GM18498 (cell line): Measurements from ENCODE around the gene ANKS4B.
"Not testable (repeated sequence)": the region's sequence is repeated elsewhere in the genome, so short reads cannot be mapped to it uniquely, and the experiment has no call there.

Source experiments
- ATAC-seq: cut with Tn5 transposase; IDR thresholded peaks from one replicate; pipeline ENCODE4 v1.9.1; 2021; ENCODE audit warnings: mild to moderate bottlenecking, moderate library complexity; ENCODE audit not compliant: unreplicated experiment

The ANKS4B gene, protein sequence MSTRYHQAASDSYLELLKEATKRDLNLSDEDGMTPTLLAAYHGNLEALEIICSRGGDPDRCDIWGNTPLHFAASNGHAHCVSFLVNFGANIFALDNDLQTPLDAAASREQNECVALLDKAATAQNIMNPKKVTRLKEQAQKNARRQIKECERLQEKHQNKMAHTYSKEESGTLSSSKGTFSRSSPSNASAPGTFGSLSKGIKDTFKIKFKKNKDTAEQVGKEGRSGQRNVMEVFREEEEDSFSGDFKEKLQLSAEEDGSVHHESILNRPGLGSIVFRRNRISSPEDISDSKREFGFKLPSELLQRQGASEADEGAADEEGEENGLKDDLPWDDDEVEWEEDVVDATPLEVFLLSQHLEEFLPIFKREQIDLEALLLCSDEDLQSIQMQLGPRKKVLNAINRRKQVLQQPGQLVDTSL

DNA sequence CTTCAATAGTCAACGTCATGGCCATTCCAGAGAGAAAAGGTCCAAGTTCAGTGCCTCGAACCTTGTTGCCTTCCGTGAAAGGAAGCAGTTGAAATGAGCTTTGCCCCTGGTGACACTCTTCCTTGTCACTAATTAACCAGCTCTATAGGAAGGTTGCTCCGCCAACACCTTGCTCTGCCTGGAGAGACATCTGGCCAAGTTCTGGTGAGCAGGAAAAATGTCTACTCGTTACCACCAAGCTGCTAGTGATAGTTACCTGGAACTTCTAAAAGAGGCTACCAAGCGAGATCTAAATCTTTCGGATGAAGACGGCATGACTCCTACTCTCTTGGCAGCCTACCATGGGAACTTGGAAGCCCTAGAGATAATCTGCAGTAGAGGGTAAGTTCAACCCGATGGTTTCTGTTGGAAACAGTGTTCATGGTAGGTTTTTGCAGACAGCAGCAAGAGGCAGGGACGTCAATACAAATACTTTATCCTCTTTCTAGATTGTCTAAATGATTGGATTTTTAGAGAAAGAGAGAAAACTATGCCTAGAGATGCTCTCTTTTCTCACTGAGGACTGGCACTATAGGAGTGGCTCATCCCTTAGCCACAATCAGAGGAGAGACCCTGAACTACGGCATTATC lies at the start of gene ANKS4B:
ANKS4B (plus strand) TSS at position 179 of the 630 bp plus-strand sequence; CDS start at position 218, 39 bp downstream.
- no peak for ATAC-seq

GRCh38 chr16:21183995-21184394 lies 49.5 kb upstream of the ANKS4B start:
- ATAC-seq = no peak

DNA sequence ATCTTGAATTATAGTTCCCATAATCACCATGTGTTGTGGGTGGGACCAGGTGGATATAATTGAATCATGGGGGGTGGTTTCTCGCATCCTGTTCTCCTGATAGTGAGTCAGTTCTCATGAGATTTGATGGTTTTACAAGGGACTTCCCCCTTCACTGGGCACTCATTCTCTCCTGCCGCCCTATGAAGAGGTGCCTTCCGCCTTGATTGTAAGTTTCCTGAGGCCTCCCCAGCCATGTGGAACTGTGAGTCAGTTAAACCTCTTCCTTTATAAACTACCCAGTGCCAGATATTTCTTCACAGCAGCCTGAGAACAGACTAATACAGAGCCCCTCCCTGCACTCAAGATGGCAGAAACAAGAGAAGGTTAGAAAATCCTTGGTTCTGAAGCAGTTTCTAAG lies 48.7 kb upstream of the ANKS4B start:
- no peak for ATAC-seq

DNA sequence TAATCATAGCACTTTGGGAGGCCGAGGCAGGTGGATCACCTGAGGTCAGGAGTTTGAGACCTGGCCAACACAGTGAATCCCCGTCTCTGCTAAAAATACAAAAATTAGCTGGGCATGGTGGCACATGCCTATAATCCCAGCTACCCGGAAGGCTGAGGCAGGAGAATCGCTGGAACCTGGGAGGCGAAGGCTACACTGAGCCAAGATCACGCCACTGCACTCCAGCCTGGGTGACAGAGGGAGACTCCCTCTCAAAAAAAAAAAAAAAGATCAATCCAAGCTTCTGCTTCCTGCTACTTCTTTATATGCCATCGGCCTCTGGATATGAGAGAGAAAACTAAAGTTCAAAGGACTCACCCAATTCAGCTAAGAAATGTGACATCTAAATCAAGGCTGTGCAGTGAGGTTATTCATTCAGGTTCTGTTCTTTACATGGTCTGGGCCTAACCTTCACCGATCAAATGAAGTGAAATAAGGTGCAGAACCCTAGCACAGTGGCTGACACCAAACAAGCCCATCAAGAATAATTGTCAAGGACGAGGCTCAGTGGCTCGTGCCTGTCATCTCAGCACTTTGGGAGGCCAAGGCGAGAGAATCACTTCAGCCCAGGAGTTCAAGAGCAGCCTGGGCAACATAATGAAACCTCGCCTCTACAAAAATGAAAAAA lies 47.7 kb upstream of the ANKS4B start:
- ATAC-seq = no peak

GRCh38 chr16:21186326-21186691 lies 47.2 kb upstream of the ANKS4B start:
- no peak for ATAC-seq

DNA sequence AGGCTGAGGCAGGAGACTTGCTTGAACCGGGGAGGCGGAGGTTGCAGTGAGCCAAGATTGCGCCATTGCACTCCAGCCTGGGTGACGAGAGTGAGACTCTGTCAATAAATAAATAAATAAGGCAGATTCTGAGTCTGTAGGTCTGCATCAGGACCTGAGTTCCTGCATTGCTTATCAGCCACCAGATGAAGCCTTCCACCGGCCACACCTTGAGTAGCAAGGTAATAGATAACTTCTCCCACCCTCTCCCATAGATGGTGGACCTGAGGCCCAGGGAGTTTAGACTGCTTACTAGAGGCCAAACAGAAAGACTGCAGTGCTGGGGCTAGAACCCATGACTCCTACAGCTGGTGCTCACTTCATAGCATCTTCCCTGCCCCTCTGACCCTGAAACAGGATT lies 44.2 kb upstream of the ANKS4B start:
- ATAC-seq = no peak

DNA sequence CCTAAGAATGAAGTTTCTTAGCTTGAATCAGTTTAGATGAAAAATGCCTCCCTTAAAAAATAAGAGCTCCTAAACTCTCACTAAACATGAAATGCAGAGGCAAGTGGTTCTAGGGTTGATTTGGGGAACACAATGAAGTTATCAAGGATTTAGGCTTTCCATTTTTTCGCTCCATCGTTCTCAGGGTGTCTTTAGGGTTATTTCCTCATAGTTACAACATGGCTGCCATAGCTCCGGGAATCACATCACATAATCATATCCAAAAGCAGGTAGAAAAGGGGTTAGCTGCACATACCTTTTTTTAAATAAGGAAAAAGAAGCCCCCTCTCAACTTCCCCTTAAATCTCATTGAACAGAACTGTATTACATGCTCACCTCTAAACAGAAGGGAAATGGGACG lies 43.5 kb upstream of the ANKS4B start:
- no peak for ATAC-seq

DNA sequence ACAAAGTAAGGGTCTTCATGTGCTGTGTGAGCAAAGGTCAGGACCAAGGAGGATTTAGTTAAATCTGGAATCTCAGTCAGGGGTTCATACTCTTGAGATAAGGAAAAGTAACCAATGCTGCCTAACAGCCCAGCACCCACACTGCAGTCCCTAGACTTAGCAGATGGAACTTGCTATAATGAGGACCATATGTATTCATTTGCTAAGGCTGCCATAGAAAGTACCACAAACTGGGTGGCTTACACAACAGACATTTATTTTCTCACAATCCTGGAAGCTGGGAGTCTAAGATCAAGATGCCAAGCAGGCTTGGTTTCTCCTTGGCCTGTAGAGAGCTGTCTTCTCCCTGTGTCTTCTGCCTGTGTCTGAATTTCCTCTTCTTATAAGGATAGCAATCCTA lies 42.9 kb upstream of the ANKS4B start:
- ATAC-seq = no peak

DNA sequence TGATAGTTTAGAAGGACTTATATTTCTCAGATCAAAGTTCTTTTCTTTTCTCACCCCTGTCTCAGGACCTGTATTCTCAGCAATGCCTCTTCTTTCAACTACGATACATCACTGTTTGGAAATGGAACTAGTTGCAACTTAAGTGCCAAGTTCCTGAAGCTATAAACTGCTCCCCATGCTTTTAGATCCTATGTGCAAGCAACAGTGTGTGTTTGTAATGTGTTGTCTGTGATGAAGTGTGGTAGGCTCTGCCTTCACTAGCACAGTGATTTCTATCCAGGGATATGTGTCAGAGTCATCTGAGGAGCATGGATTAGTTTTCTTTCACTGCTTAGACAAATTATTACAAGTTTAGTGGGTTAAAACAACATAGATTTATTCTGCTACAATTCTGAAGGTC lies 40.5 kb upstream of the ANKS4B start:
- ATAC-seq = no peak

DNA sequence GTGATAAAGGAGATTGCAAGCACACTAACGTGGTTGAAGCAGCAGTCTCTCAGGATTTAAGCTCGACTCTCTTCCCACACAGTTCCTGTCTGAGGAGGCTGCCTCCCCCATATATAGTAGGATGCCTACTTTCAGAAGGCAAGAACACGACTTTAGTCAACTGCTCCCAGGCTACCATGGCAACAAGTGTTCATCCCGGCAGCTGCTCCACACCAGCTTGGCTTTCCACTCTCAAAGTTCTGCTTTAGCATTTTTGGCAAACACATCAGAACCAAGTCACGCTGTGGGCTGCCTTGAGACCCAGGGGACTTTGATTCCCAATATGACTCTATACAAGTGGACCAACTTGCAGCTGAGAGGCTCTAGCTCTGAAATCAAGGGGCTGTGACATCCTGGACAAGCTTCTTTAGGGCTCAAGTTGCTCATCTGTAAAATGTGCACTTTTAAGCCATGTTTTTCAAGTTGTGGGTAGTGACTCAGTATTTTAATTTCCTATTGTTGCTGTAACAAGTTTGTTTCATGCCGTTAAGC lies 38.7 kb upstream of the ANKS4B start:
- no peak for ATAC-seq

- ATAC-seq = not testable (repeated sequence)
Measured at GRCh38 chr16:21195330-21195729, 38.2 kb upstream of the ANKS4B start.

DNA sequence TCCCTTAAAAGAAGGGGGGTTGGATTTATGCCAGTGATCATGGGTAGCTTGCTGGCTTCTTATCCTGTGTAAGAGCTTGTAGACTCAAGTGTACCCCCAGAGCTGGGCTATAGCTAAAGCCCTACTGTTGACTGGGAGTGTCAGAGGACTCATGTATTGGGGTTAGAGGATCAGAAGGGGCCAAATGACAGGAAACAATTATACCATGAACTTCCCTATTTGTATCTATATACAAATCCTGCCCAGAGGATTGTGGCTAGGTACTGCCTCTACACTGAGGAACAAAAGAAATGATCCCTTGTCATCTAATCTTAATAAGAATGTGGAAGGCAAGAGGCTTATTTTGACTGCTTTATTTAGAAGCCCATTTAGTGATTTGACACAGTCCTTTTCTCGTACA lies 36.4 kb upstream of the ANKS4B start:
- no peak for ATAC-seq

DNA sequence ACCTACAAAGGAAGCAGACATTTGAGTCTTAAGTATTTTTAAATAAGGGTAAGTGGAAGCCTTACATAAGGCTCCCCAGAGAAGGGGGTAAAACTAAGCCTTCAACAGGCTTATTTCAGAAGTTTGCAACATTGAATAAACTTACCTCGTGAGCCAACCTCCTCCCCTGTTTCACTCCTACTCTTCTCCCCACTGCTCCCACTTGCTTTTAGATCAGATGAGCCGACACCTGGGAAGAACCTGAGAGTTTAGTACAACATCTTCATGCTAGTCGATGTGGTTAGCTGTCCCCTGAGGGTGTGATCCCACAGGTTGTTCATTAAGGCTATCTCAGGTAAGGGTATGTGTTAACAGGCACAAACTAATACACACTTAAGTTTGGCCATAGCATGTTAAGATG lies 35.9 kb upstream of the ANKS4B start:
- ATAC-seq = no peak

DNA sequence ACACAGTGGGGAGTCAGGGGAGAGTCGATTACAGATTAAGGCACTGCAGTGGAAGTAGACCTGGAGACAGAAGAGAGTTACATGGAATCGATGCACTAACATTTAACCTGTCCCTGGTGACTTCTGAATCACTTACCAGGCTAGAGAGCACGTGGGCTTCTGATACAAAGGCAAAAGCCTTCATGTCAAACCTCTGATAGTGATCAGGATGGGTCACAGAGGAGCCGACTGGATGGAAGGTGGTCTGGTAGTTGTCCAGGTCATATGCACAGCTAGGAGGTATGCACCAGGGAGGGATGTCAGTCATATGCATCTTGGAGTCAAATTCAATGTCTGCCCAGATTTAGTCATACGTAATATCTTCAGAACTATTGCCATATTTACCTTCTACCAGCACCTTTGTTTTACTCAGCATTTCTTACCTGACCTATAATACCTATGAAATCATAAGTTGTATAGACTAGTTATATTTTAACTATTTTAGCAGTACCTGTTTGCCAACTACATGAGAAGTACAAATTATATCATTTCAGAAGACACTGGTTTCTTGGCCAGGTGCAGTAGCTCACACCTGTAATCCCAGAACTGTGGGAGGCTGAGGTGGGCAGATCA lies 33.8 kb upstream of the ANKS4B start:
- ATAC-seq = no peak

- no peak for ATAC-seq
Measured at GRCh38 chr16:21203155-21203797, 30.2 kb upstream of the ANKS4B start.

DNA sequence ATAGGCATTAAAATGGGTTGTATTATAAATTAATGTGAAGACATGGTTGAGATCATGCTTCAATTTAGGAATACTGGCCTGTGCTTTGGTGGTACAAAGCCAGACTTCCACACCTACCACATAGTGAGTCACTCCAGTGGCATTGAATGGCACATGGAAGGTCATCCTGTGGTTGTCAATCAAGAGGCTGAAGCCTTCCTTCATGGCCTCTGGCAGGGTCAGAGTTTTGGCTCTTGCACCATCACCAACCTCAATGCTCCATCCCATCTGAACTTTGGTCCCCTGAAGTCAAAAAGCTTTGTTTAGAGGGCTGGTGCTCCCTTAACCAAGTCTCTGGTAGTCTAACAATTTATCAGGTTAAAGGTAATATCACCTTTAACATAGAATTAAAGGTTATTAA lies 28.2 kb upstream of the ANKS4B start:
- no peak for ATAC-seq

DNA sequence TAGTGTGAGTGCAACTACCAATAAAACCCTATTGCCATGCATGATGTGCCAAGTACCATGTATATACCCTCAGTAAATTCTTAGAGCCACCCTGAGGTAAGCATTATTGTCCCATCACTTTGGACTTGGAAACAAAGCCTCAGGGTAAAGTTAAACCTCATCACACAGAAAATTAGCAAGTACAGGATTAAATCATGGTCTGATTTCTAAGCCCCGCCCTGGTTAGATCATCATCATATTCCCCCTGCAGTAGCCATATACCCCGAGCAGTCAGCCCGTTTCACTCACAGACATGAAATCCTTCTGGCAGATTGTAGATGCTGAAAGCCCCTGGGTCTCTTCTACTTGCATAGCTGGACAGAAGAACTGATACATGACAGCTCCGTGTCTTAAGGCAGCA lies 26.9 kb upstream of the ANKS4B start:
- no peak for ATAC-seq

- ATAC-seq = no peak
Measured at GRCh38 chr16:21208446-21209230, 24.9 kb upstream of the ANKS4B start.

- ATAC-seq = no peak
Measured at GRCh38 chr16:21211486-21211885, 22.0 kb upstream of the ANKS4B start, which contains the start of gene ZP2. TSS of gene ZP2 (minus strand) at chr16:21211574. CDS start at chr16:21211547, 27 bp downstream.

- no peak for ATAC-seq
Measured at GRCh38 chr16:21214086-21214485, 19.4 kb upstream of the ANKS4B start.
